NCI-H2227 treated with DMSO at 0.1 percent for 48 hours (cell line): ENCODE measurements around the gene PPP2R5A.

Source experiments
- DNase-seq: peaks from one replicate; lab custom pipeline; 2025; lab: John Stamatoyannopoulos, UW

Gene PPP2R5A

DNA sequence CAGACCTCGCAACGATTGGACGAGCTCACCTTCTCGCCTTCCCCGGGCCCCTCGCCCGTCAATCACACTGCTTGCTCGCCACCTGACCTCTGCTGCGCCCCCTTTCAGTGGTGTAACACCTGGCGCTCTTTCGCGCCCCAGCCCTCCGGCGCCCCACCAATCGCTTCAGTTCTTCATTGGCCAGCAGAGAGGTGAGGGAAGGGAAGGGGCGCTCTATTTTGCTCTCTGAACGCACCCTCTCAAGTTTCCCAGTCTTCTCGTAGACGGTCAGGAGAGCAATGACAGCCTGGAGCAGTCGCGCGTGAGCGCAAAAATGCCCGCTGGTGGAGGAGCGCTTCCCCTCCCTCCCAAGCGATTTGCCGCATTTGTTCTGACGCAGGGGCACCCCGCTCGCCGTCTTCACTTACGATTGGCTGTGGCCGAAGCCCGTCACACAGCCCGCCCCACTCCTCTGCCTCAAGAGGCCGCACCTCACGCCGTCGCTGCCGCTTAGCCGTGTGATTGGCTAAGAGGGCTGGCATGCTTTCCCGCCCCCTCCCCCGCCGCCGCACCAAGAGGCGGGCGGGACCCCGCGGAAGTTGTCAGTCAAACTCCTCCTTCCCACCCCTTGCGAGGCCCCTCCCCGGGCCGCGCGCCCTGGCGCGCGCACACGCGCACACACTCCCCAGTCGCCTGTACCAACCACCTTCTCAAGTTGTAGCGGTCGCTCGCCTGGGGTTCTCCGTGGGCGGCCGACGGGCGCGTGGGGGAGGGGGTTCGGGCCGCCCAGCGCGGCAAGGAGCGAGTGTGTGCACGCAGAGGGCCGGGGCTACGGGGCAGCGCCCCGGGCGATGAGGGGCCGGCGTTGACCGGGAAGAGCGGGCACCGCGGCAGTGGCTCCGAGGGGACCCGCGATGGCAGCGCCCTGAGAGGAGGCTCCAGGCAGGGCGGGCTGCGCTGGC, at the start of gene PPP2R5A:
TSS of gene PPP2R5A (plus strand) at position 667 of the 941 bp plus-strand sequence. CDS start 701 bp downstream, outside the sequence.
- DNase-seq = peak; percentile 98

DNA sequence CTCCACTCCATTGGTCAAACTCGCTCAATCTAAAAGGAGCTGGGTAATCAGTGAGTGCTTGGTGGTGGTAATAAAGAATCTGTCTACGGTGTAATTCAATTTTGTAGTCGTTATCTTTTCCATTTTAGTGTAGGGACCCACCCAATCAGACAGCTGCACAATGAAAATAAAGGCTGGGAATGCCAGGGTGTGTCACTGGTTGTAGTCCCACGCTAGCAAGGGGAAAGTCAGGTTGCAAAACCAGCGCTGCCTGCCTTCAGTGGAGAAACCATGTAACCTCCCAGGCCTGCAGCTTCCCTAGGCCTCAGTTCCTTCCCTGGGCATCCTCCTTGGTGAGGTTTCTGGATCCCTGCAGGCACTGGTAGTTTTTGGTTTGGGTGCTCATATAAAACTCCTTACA, 49.4 kb upstream of the PPP2R5A start:
- no peak for DNase-seq

DNA sequence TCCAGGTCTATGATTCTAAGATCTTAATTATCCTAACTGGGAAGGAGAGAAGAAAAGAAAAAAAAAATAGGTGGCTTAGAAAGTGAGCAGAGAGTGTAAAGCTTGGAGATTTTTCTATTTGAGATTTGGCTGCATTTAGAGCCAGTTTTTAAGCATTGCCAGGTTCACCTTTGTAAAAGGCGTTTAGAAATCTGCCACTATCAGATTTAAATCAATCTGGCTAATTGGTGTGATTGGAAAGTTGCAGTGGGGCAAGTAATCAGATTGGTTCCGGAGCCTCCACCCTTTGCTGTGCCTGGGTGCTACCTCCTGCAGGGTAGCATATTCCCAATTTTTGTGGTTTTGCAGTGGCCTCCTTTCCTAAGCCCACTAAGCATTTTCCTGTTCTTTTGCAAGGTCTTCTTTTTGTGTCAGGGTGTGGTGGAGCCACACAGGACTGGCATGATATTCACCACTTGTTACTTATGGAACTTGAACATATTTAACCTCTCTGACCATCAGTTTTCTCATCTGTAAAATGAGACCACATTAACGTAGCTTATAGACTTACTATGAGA, 48.5 kb upstream of the PPP2R5A start:
- DNase-seq = no peak

DNA sequence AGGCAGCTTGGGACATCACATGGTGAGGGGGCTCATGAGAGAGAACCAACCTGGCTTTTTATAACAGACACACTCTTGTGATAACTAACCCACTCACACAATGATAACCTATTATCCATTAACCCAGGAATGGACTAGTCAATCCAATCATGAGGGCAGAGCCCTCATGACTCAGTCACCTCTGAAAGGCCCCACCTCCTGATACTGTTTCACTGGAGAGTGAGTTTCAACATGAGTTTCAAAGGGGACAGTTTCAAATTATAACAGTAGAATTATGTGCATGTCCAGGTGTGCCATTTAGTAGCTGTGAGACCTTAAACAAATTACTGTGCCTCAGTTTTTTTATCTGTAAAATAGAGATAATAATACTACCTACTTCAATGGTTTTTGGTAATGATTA, 47.6 kb upstream of the PPP2R5A start:
- DNase-seq = no peak

DNA sequence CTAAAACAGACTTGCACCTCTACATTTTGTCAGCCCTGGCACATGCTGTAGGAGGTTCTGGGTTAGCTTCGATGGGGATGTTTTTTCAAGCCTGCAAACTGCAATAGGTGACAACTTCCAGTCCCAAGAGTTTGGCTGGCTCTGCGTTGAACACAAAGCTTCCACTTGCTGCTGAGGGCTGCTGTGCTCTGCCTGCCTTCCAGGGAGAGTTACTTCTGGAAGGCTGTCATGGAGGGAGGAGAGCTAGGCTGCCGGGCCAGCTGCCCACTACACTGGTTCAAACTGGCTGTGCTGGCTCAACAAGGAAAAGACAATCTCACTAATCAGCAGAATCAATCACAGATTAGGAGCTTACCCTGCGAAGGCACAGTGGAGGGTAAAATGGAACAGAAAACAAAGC, 46.7 kb upstream of the PPP2R5A start:
- DNase-seq = no peak

DNA sequence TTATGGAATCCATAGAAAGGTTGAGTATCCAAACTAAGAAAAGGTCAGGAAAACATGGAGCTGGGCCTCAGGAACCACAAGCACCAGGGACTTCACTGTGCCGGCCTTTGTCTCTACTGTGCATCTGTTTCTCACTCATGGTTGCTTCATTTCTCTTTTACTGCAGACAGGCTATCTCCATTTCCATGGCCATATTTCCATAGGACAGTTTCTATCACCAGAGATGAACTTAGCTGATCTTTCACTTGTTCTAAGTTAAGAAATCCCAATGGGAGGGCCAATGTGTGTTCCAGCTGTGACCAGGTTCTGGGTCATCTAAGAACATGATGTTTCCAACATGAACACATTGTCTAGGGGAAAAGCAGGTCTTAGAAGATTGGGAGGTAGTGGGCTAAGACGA, 43.7 kb upstream of the PPP2R5A start:
- no peak for DNase-seq

DNA sequence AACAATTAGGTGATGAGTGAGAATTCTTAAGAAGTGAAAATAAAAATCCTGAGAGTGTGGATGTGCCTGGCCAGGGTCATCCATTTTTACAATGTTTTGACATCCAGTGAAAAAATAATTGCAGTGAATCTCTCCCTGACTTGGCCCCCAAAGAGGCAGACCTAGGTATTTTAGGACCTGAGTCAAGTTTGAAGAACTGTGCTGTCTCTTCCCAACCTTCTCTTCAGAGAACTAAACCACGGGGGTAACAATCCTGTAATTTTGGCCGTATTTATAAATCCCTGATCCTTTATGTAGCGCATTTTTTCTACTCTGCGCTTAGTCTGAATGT, 43.3 kb upstream of the PPP2R5A start:
- DNase-seq = peak; percentile 57

DNA sequence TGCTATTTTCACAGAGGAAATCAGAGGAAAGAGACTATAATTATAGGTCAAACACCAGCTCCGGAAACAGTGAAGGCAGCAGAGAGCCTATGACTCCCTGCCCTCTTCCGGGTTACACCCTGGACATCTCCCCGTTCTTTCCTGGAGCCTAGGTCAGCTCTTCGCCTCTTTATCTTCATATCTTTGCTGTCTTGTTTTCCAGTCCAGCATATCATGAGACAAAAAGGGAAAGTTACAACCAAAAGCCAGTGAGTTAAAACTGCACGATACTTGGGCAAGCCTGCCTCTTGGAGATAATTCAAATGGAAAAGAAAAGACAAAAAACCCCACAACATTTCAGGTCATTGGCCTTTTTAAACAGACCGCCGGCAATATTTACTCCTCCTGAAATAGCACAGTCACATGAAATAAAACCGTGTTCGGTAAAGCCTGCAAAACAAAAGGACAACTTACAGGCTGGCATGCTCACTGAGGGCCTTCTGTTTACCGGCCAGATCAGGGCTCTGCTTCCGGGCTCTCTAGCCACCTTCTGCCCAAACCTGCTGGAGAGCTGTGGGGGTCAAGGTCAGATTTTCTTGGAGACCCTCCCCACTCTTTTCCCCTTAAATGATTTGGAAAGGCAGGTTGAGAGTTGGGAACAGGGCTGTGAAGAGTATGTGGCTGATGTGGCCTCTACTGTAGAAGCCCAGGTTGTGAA, 42.8 kb upstream of the PPP2R5A start:
- DNase-seq = no peak

DNA sequence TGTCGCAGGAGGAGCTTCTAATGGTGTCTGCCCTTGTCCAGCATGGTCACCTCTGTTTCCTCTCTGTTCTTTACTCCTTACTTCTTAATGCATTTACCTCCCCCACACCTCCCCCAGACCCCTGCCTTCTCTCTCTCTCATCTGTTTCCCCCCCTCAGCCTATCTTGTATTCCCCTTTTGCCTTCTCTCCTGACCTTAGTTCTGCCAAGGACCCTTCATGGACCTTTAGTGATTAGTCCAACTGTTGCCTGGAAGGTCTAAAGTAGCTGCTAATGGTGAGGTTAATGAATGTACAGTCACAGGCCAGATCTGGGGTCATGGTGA, 42.3 kb upstream of the PPP2R5A start:
- DNase-seq = no peak

DNA sequence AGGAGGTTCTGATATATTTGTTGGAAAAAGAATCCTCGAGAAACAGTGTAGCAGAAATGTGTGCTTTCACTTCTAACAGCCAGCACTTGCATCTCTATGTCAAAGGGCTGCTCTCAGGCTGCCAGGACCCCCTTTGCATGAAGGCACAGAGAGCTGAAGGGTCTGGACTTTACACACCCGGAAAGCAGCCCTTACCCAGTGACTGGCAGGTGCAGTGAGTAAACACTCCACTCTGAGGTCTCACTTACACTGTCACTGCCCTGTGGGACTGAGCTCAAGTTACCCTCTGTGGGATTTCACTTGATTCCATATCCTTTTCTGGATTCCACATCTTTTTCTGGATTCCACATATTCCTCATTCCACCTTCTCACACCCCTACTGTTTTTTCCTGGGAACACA, 40.8 kb upstream of the PPP2R5A start:
- DNase-seq = no peak

DNA sequence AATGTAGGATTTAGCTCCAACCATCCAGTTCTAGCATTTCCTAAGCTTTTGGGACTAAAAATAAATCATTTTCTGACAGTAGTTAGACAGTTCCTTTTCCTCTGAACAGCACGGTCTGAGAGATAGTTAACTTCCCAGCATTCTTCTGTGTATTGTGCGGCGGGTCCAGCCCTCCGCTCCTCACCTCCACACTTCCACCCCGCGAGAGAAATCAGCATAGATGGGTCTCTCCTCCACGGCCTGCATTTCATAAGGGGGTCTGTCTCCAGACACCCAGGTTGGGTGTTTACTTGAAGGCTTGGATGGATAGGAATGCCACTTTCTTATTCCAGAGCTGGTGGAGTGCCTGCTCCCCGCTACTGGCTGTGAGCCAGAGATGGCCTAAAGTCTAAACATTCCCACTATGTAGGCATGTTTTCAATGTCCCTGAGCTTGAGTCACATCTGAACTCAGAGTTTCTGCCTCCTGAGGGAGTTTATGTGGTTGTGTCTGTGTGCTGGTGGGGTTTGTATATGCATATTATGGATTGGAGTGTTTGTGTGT, 38.0 kb upstream of the PPP2R5A start:
- no peak for DNase-seq

DNA sequence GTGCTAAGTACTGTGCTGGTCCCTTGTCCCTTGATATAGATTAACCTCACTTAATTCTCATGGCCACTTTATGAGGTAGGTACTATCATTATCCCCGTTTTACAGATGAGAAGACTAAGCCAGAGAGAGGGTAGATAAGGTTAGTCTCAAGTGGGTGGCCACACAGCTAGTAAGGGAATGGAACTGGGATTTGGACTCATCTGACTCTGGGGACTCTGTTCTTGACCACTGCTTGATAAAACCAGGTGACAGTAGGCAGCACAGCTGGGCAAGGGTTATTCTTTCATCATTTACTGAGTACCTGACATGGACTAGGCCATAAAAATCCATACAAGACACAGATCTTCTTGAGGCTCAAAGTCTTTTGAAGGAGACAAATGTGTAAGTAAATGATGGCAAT, 37.2 kb upstream of the PPP2R5A start:
- DNase-seq = no peak

DNA sequence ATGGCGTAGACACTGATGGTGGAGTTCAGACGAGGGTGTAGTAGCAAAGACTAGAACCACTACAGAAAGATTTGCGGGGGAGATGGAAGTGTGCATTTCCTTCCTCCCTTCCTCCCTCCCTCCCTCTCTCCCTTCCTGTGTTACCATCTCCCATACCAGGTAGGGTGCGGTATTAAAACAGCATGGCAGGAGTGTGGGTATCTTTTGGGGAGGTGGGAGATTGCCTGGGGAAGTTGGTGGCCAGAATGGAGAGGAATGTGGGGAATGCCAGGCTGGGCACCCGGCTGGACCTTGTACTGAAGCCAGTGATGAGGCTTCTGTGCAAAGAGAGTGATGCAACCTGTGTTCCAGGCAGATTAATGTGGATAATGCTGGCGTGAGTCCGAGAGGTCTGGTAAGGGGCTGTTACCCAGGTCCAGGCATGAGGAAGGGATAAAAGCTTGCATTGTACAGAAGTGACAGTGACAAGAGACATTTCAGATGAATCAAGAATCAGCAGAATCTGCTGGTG, 30.3 kb upstream of the PPP2R5A start:
- no peak for DNase-seq

DNA sequence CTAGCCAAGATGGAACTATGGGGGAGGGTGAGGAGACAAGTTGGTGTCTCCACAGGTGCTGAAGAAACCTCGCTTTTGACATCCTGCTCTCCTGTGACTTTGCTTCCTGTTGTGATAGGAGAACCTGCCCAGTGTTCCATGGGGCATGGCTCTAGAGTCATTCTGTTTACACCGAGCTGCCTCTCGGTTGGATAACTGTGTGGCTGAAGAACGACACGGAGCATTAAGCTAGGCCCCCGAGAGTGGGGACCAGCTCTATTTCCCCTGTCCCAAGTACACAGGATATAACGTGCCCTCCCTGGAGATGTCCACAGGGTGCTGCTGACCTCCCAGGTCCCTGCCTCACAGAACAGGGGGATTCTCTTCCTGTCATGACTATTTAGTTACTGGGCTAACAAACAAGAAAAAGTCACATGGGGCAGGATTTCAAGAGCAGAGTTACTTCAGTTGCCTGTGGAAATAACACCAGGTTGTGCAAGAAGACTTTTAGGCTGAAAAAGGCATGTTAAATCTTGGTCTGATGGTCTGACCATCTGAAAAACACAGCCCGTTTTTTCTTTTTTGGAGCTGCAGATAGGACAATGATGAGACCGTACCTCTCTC, 29.4 kb upstream of the PPP2R5A start:
- no peak for DNase-seq

DNA sequence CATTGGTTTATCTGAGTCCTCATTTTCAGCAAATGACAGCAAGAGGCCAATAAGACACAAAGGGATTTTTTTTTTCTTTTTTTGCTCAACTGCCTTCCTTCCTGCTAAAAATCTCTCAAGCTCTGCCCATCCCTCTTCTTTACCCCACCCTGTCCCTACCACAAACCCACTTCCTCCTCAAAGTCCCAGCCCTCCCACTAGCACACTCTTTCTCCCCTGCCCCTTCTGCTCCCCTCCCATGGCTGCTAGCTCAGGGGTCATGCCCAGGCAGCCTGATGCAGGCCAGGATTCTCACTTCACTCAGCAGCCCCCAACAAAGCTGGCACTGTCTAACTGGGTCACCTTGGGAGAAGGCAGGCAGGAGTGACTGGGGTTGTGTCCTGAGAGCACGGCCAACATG, 28.8 kb upstream of the PPP2R5A start:
- DNase-seq = no peak

DNA sequence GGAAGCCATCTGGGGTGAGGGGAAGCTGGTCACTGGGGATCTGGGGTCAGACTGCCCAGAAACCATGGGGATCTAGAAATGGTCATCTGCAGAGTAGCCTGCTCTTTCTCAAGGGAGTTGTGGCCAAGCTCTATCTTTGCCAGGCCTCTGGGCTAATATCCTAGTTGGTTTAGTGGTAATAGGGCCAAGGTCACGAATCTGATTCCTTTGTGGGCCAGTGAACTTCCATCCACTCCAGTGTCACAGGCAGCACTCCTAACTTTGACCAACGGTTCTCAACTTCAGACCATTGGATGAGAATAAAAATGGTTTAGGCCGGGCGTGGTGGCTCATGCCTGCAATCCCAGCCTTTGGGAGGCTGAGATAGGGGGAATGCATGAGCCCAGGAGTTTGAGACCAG, 28.1 kb upstream of the PPP2R5A start:
- no peak for DNase-seq

DNA sequence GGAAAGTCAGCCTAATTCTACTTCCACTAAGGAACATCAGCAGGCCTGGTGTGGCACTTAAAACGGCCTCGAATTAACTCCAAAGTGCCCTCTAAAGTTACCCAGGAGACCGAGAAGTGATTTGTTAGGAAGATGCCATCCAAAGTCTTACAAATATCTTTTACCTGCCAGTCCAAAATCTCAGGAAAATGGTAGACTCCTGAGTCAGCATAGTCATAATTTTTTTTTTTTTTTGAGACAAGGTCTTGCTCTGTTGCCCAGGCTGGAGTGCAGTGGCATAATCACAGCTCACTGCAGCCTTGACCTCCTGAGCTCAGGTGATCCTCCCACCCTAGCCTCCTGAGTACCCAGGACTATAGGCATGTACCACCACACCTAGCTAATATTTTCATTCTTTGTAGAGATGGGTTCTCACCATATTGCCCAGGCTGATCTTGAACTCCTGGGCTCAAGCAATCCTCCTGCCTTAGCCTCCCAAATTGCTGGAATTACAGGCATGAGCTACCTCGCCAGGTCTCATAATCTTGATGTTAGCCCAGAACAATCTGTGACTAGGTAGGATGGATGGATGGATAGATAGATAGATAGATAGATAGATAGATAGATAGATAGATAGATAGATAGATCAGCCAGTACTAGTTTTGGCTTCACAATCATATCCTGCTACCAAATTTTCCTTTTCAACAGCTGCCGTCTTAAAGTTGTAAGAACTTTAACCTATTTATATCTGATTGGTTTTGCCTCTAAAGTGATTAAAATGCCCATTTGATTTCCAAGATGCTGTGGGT, 25.3 kb upstream of the PPP2R5A start:
- no peak for DNase-seq

DNA sequence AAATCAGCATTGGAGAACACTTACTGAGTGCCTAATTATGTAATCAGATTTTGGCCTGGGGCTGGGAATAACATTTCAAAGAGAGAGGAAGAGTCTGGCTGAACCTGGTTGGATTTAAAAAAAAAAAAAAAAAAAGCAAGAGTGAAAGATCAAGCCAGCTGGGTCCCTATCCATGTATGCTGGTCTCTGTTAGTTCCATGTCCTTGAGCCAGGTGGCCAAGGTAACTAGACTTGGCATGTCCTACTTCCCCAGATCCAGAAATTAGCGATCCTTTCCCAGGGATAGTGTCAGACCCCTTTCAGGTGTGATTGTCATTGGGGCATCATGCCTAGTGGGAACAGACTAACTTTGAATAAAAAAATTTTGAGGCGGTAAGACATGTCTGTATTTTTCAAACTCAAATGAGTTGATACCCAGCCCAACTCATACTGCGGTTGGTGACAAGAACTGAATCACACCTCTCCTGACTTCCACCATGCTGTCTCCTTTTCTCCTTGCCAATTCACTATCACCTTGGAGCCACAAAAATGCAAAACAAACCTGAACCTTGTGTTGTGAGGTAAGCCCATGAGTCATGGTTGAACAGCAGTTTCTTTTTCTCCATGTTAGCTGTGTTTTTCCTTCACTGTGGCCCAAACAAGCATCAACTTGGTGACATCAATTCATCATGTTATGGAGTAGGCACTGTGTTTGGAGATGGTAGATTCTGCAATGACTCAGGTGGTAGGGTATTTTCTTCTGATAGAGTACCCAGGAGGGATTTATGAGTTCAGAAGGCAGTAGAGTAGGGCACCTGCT, 24.5 kb upstream of the PPP2R5A start:
- DNase-seq = no peak

DNA sequence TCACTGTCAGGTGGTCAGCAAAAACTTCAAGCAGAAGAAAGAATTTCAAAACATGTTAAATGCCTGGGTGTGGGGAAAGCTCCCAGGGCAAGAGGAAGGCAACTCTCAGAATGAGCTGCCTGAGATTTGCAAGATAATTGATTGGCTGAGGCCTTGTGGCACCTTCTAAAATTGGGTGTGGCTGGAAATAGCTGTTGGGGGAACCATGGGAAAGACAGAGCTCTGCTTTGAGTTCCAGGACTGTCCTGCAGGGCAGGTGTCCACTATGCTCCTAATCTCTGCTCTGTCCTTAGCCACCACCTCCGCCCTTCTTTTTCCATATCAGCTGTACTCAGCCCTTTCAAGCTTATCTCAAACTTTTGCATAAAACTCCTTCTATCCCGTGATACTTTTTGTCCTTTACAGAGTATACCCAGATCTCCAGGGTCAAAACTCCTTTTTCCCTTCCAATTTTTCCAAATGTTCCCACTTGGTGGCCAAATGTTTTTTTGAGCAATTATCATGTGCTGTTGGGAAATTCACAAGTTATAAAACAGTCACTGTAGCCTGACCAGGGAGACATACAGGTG, 23.8 kb upstream of the PPP2R5A start:
- DNase-seq = no peak

DNA sequence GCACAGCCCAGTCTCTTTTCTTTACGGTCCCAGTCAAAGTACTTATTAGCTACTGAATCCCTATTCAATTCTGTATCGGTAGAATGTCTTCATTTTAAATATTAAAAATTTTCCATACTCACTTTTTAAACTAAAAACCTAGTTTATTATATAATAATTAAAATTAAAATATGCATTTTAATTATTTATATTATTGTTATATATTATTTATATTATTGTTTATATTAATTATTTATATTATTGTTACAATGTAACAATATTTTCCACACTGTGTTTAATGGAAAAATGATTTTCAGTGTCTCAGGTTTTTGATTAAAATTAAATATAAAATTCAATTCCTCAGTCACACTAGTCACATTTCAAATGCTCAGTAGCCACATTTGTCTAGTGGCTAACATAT, 18.2 kb upstream of the PPP2R5A start:
- no peak for DNase-seq
